ENCODE data around the gene NELFE. TPM values are rescaled to one million over a fixed set of nuclear protein-coding genes. Genes with fewer than 3 reads are reported as not detected.
A peak's percentile ranks its signal among the peaks of the same experiment; 100 is the strongest.

The NELFE gene
- total and polyA plus RNA-seq, 2 of the 13 experiments (the other 11 are each of a cell fraction or from before 2014, with no cell fraction given), result 51.3 to 69.8 TPM

DNA sequence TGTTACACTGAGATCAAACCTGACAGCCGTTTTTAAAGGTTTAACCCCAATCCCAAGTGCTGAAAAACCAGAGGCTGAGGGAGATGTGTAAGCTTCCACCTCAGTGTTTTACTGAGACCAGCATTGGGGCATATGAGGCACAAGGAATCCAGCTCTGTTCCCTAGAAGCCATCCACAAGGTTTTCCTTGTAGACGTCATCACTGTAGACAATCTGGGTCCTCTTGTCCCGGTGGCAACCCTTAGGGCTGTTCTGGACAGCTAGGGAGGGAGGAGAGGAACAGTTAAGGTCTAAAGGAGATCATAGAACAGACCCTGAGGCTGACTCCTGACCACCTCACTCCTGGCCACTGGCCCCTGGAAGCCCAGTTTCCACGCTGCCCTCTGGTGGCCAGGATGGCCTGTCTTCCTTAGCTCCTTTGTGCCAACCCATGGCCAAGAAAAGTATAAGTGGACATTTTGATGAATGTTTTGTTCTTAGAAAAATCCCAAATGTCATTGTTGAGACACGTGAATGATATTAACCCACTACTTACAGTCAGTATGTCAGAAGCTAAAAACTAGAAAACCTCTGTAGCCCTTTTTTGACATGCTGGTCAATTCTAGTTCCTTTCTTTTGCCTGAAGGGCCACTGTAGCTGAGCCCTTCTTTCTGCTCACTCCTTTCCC is 6.5 kb downstream of the NELFE start (continued):
- TF ChIP-seq, protein P1, sequence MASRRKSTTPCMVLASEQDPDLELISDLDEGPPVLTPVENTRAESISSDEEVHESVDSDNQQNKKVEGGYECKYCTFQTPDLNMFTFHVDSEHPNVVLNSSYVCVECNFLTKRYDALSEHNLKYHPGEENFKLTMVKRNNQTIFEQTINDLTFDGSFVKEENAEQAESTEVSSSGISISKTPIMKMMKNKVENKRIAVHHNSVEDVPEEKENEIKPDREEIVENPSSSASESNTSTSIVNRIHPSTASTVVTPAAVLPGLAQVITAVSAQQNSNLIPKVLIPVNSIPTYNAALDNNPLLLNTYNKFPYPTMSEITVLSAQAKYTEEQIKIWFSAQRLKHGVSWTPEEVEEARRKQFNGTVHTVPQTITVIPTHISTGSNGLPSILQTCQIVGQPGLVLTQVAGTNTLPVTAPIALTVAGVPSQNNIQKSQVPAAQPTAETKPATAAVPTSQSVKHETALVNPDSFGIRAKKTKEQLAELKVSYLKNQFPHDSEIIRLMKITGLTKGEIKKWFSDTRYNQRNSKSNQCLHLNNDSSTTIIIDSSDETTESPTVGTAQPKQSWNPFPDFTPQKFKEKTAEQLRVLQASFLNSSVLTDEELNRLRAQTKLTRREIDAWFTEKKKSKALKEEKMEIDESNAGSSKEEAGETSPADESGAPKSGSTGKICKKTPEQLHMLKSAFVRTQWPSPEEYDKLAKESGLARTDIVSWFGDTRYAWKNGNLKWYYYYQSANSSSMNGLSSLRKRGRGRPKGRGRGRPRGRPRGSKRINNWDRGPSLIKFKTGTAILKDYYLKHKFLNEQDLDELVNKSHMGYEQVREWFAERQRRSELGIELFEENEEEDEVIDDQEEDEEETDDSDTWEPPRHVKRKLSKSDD (CRISPR knock-in tag; IDR thresholded peaks at IDR 0.05; ENCODE audit: low read depth), result no peak
- TF ChIP-seq GATAD1 (CRISPR knock-in tag; IDR thresholded peaks at IDR 0.05), result no peak
- TF ChIP-seq SIN3B (IDR thresholded peaks at IDR 0.05; ENCODE audit: low read length), result no peak; the same call in 1 of the 2 replicates
- TF ChIP-seq ZNF468 (CRISPR knock-in tag; IDR thresholded peaks at IDR 0.05), result no peak
- TF ChIP-seq ZSCAN30 (CRISPR knock-in tag; IDR thresholded peaks at IDR 0.05), result no peak
- TF ChIP-seq, protein P2, sequence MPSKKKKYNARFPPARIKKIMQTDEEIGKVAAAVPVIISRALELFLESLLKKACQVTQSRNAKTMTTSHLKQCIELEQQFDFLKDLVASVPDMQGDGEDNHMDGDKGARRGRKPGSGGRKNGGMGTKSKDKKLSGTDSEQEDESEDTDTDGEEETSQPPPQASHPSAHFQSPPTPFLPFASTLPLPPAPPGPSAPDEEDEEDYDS (CRISPR knock-in tag; IDR thresholded peaks at IDR 0.05), result no peak
- TF ChIP-seq ZNF138 (CRISPR knock-in tag; IDR thresholded peaks at IDR 0.05; ENCODE audit: low read depth), result no peak
- no peak for TF ChIP-seq ZFAT (CRISPR knock-in tag; conservative IDR thresholded peaks at IDR 0.05)
- TF ChIP-seq IKZF4 (CRISPR knock-in tag; IDR thresholded peaks at IDR 0.05; ENCODE audit: borderline replicate concordance, low read depth, not compliant biosample characterization), result no peak
- TF ChIP-seq NFE2L1 (CRISPR knock-in tag; IDR thresholded peaks at IDR 0.05; ENCODE audit: borderline replicate concordance), result no peak
- TF ChIP-seq, protein P3, sequence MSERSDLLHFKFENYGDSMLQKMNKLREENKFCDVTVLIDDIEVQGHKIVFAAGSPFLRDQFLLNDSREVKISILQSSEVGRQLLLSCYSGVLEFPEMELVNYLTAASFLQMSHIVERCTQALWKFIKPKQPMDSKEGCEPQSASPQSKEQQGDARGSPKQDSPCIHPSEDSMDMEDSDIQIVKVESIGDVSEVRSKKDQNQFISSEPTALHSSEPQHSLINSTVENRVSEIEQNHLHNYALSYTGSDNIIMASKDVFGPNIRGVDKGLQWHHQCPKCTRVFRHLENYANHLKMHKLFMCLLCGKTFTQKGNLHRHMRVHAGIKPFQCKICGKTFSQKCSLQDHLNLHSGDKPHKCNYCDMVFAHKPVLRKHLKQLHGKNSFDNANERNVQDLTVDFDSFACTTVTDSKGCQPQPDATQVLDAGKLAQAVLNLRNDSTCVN (CRISPR knock-in tag; IDR thresholded peaks at IDR 0.05; ENCODE audit: borderline replicate concordance), result no peak
- no peak for TF ChIP-seq HOXA9 (CRISPR knock-in tag; IDR thresholded peaks at IDR 0.05; ENCODE audit: borderline replicate concordance)
- no peak for TF ChIP-seq ZNF24 (IDR thresholded peaks at IDR 0.05)
- peak; percentile 91; the same call in 1 of the 2 replicates for TF ChIP-seq SSRP1 (CRISPR knock-in tag; IDR thresholded peaks at IDR 0.05)
- TF ChIP-seq ZNF253 (CRISPR knock-in tag; IDR thresholded peaks at IDR 0.05; ENCODE audit: borderline replicate concordance), result no peak
- no peak for TF ChIP-seq SMAD9 (CRISPR knock-in tag; IDR thresholded peaks at IDR 0.05)
- TF ChIP-seq ZNF263 (CRISPR knock-in tag; IDR thresholded peaks at IDR 0.05), result 0 out of 2 replicates have a peak, but pooled peaks have one; percentile 3
- TF ChIP-seq ZNF143 (CRISPR knock-in tag; IDR thresholded peaks at IDR 0.05), result no peak
- TF ChIP-seq ATRX (CRISPR knock-in tag; IDR thresholded peaks at IDR 0.05; ENCODE audit: borderline replicate concordance), result no peak
- no peak for TF ChIP-seq ZNF850 (CRISPR knock-in tag; conservative IDR thresholded peaks at IDR 0.05)
- TF ChIP-seq ZNF121 (CRISPR knock-in tag; IDR thresholded peaks at IDR 0.05), result no peak
